Measurements from ENCODE around the gene ITGB6. TPM values are rescaled to one million over a fixed set of nuclear protein-coding genes. Genes with fewer than 3 reads are reported as not detected.
A peak's percentile ranks its signal among the peaks of the same experiment; 100 is the strongest.
"Not testable (repeated sequence)": the region's sequence is repeated elsewhere in the genome, so short reads cannot be mapped to it uniquely, and the experiment has no call there.

ITGB6 gene
- total and polyA plus RNA-seq, 3 donors from 2014 or later = 0.12 to 0.79 (median 0.18) TPM

DNA sequence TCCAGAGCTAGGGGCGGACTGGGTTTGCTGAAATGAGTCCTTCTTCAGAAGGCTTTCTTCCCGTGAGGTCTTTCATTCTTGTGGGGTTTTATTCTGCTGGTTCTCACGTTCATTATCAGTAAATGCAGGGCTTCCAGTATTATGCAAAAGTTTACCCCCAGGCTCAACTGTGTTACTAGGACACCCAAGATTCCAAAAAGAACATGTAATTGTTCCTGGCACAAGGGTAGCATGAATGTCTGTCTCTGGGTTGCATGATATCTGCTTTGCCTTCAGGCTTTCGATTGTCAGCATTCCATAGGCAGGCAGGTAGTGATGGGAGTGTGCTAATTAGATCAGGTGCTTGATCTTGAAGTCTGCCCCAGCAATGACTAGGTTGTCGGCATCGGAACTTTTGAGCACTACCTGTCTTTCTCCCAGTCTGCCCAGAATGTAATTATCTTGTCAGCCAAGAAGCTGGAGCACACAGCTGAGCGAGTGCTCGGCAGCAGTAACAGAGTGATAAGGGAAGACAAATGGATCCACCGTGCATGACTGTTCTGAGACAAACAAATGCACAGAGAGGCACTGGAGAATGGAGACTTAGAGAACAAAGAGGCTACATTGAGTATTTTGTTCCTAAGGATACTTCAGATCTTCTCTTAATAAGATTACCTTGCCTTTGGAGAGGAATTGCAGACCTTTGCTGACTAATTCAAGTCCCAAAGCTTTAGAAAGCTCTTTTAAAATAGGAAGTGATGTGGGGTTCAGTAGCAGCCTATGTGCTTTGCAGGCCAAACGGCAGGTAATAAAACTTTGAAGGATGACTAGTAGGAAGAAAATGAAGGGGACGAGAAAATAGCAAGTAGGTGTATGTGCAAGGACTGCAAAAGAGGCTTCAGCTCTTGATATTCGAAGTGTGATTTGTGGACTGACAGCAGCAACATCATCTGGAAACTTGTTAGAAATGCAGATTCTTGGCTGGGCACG, 41.9 kb downstream of the ITGB6 start:
- peak; percentile 37 for DNase-seq
- H3K27ac ChIP-seq = no peak overlapping the region
- no peak overlapping the region for H3K4me3 ChIP-seq
- H3K27me3 ChIP-seq = no peaks in the 10 kb centered on the region
- H3K36me3 ChIP-seq (ENCODE audit: low read depth, missing control alignments) = no peaks in the 10 kb centered on the region
- intact Hi-C loops (cut with DNase I; ENCODE audit: low total_unique reads) = no loop called here
- H3K9me3 ChIP-seq = no peaks in the 10 kb centered on the region
- WGBS, 2 donors = 39 to 44% methylated on average over 13 of the region's 13 CpGs
- H3K4me1 ChIP-seq = peaks cover 6% of the 10 kb centered on the region
- TF ChIP-seq POLR2A (IDR thresholded peaks at IDR 0.05) (no peak), CTCF (IDR thresholded peaks at IDR 0.05) (no peak)

DNA sequence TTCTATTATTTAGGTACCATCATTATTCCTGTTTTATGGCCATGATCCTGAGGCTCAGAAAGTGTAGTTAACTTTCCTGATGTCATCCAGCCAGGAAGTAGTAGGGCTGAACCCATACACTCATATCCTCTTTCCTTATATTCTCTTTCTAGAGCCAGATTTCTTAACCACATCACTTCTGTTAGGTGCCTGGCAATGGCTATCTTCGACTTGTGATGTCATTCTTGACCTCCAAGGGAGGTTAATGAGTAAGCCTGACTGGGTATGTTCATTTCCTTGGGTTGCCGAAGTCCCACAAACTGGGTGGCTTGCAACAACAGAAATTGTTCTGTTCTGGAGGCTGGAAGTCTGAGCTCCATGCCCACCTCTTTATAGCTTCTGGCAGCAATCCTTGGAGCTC, 43.4 kb downstream of the ITGB6 start:
- 76 to 89% methylated on average over 2 of the region's 2 CpGs for WGBS, 2 donors
- Histone ChIP-seq H3K4me3 (no peak overlapping the region), H3K27ac (no peak overlapping the region), H3K4me1 (peaks cover 6% of the 10 kb centered on the region), H3K9me3 (no peaks in the 10 kb centered on the region), H3K36me3 (ENCODE audit: low read depth, missing control alignments) (no peaks in the 10 kb centered on the region), H3K27me3 (no peaks in the 10 kb centered on the region)
- intact Hi-C loops (cut with DNase I; ENCODE audit: low total_unique reads) = no loop called here
- no peak for TF ChIP-seq POLR2A (IDR thresholded peaks at IDR 0.05)
- no peak for TF ChIP-seq CTCF (IDR thresholded peaks at IDR 0.05)
- no peak for DNase-seq

DNA sequence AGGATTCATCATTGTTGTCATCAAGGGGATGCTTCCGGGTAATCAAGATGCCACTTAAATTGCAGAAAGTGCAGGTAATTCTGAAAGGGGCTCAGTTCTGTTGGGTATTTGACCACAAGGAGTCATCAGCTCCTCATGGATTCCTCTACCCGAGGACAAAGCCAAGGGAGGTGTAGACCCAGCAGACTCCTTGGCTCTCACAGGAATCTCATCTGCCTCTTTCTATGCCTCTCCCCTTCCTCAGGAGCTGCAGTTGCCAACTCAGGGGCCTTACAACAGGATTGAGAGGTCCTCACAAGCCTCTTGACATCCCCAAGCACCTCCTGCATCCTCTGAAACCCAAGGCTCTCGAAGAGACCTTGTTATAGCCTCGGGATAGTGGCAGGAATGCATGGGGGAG, 44.0 kb downstream of the ITGB6 start:
- Histone ChIP-seq H3K9me3 (no peaks in the 10 kb centered on the region), H3K27me3 (no peaks in the 10 kb centered on the region), H3K4me1 (peaks cover 6% of the 10 kb centered on the region), H3K36me3 (ENCODE audit: low read depth, missing control alignments) (no peaks in the 10 kb centered on the region), H3K4me3 (no peak overlapping the region), H3K27ac (no peak overlapping the region)
- intact Hi-C loops (cut with DNase I; ENCODE audit: low total_unique reads) = no loop called here
- DNase-seq = no peak
- TF ChIP-seq POLR2A (IDR thresholded peaks at IDR 0.05) = no peak
- TF ChIP-seq CTCF (IDR thresholded peaks at IDR 0.05) = no peak
- 86 to 95% methylated on average over 4 of the region's 4 CpGs for WGBS, 2 donors

DNA sequence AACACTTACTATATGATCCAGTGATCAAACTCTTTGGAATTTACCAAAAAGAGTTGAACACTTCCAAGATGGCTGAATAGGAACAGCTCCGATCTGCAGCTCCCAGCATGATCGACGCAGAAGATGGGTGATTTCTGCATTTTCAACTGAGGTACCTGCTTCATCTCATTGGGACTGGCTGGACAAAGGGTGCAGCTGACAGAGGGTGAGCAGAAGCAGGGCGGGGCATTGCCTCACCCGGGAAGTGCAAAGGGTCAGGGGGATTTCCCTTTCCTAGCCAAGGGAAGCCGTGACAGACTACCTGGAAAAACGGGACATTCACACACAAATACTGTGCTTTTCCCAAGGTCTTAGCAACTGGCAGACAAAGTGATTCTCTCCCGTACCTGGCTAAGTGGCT, 51.7 kb downstream of the ITGB6 start:
- H3K9me3 ChIP-seq; H3K27ac ChIP-seq; H3K4me3 ChIP-seq; H3K27me3 ChIP-seq; intact Hi-C loops (cut with DNase I; ENCODE audit: low total_unique reads); DNase-seq; H3K4me1 ChIP-seq; H3K36me3 ChIP-seq (ENCODE audit: low read depth, missing control alignments): not testable (repeated sequence)
- WGBS, 2 donors = 83 to 91% methylated on average over 8 of the region's 8 CpGs

GRCh38 chr2:160145471-160145870, 54.6 kb downstream of the ITGB6 start:
- no peaks in the 10 kb centered on the region for H3K36me3 ChIP-seq (ENCODE audit: low read depth, missing control alignments)
- no peaks in the 10 kb centered on the region for H3K27me3 ChIP-seq
- no peak overlapping the region for H3K27ac ChIP-seq
- no peaks in the 10 kb centered on the region for H3K9me3 ChIP-seq
- no peak overlapping the region for H3K4me3 ChIP-seq
- intact Hi-C loops (cut with DNase I; ENCODE audit: low total_unique reads) = no loop called here
- no peaks in the 10 kb centered on the region for H3K4me1 ChIP-seq
- no peak for DNase-seq
- TF ChIP-seq POLR2A (IDR thresholded peaks at IDR 0.05) (no peak), CTCF (IDR thresholded peaks at IDR 0.05) (no peak)
- 89 to 97% methylated on average over 2 of the region's 2 CpGs for WGBS, 2 donors

Measured in testis (tissue), 3 donors.